COLO668 (cell line): ENCODE measurements around the gene FRAS1.
"Not testable (repeated sequence)": the region's sequence is repeated elsewhere in the genome, so short reads cannot be mapped to it uniquely, and the experiment has no call there.

Experiments
- DNase-seq: peaks from one replicate; lab custom pipeline; 2025; ENCODE audit not compliant: unreplicated experiment; lab: John Stamatoyannopoulos, UW

FRAS1 gene

GRCh38 chr4:78318126-78318525 is 261.0 kb downstream of the FRAS1 start:
- no peak for DNase-seq

GRCh38 chr4:78320349-78320935 is 263.3 kb downstream of the FRAS1 start:
- DNase-seq, result no peak

- DNase-seq, result no peak
These were observed 264.9 kb downstream of the FRAS1 start for GRCh38 chr4:78322032-78322431.

- no peak for DNase-seq
These were observed 266.3 kb downstream of the FRAS1 start for GRCh38 chr4:78323439-78323838.

GRCh38 chr4:78324625-78325024 is 267.5 kb downstream of the FRAS1 start:
- no peak for DNase-seq

GRCh38 chr4:78325271-78326157 is 268.4 kb downstream of the FRAS1 start:
- DNase-seq, result no peak

- not testable (repeated sequence) for DNase-seq
These were observed 271.5 kb downstream of the FRAS1 start for GRCh38 chr4:78328591-78328990.

GRCh38 chr4:78331186-78331585 is 274.1 kb downstream of the FRAS1 start:
- DNase-seq, result no peak

- DNase-seq, result no peak
These were observed 274.8 kb downstream of the FRAS1 start for GRCh38 chr4:78331965-78332364.

- DNase-seq, result no peak
These were observed 275.9 kb downstream of the FRAS1 start for GRCh38 chr4:78332976-78333375.

- DNase-seq, result no peak
These were observed 279.2 kb downstream of the FRAS1 start for GRCh38 chr4:78336093-78336943.

- no peak for DNase-seq
These were observed 280.3 kb downstream of the FRAS1 start for GRCh38 chr4:78337244-78338020.

GRCh38 chr4:78342125-78342524 is 285.0 kb downstream of the FRAS1 start:
- DNase-seq, result no peak

GRCh38 chr4:78343682-78344081 is 286.6 kb downstream of the FRAS1 start:
- DNase-seq, result no peak

- no peak for DNase-seq
These were observed 288.1 kb downstream of the FRAS1 start for GRCh38 chr4:78345237-78345636.

- DNase-seq, result no peak
These were observed 289.1 kb downstream of the FRAS1 start for GRCh38 chr4:78346222-78346621.

- DNase-seq, result no peak
These were observed 290.4 kb downstream of the FRAS1 start for GRCh38 chr4:78347527-78347926.

- DNase-seq, result no peak
These were observed 296.8 kb downstream of the FRAS1 start for GRCh38 chr4:78353921-78354320.

- no peak for DNase-seq
These were observed 297.7 kb downstream of the FRAS1 start for GRCh38 chr4:78354782-78355181.

GRCh38 chr4:78355306-78355705 is 298.2 kb downstream of the FRAS1 start:
- no peak for DNase-seq

GRCh38 chr4:78356251-78356786 is 299.2 kb downstream of the FRAS1 start:
- no peak for DNase-seq
